Jurkat, Clone E6-1 (cell line): ENCODE measurements around the gene PGLYRP2.
A peak's percentile ranks its signal among the peaks of the same experiment; 100 is the strongest.
"Not testable (repeated sequence)": the region's sequence is repeated elsewhere in the genome, so short reads cannot be mapped to it uniquely, and the experiment has no call there.

Experiments used
- DNase-seq: peaks from one replicate; pipeline ENCODE4 v3.0.0-alpha.2; 2011; ENCODE audit warnings: low read depth, low spot score
- H3K4me3 ChIP-seq: 2 replicates; pipeline ENCODE4 v1.5.1; 2011; ENCODE audit warnings: mild to moderate bottlenecking, low read length, control low read depth, moderate library complexity

Gene PGLYRP2

GRCh38 chr19:15498156-15498858 is 19.0 kb upstream of the PGLYRP2 start:
- no peak for DNase-seq
- no peak overlapping the region for H3K4me3 ChIP-seq

- no peak for DNase-seq
- no peak overlapping the region for H3K4me3 ChIP-seq
Observed at GRCh38 chr19:15495151-15495550, 15.8 kb upstream of the PGLYRP2 start.

- DNase-seq = no peak
- no peak overlapping the region for H3K4me3 ChIP-seq
Observed at GRCh38 chr19:15488489-15489226, 9.4 kb upstream of the PGLYRP2 start.

- no peak overlapping the region for H3K4me3 ChIP-seq
- no peak for DNase-seq
Observed at GRCh38 chr19:15487038-15487437, 7.7 kb upstream of the PGLYRP2 start.

GRCh38 chr19:15485768-15486167 is 6.5 kb upstream of the PGLYRP2 start:
- H3K4me3 ChIP-seq, DNase-seq: not testable (repeated sequence)

GRCh38 chr19:15480996-15481395 is 1.7 kb upstream of the PGLYRP2 start:
- H3K4me3 ChIP-seq, DNase-seq: not testable (repeated sequence)

- no peak for DNase-seq
- H3K4me3 ChIP-seq = no peak overlapping the region
Observed at GRCh38 chr19:15476325-15476724, 3.0 kb downstream of the PGLYRP2 start.

GRCh38 chr19:15475611-15476010 is 3.7 kb downstream of the PGLYRP2 start:
- DNase-seq = no peak
- no peak overlapping the region for H3K4me3 ChIP-seq

GRCh38 chr19:15475169-15475568 is 4.1 kb downstream of the PGLYRP2 start:
- no peak overlapping the region for H3K4me3 ChIP-seq
- no peak for DNase-seq

- DNase-seq, H3K4me3 ChIP-seq: not testable (repeated sequence)
Observed at GRCh38 chr19:15473821-15474220, 5.5 kb downstream of the PGLYRP2 start.

GRCh38 chr19:15471639-15472101 is 7.6 kb downstream of the PGLYRP2 start:
- no peak for DNase-seq
- H3K4me3 ChIP-seq = no peak overlapping the region

- H3K4me3 ChIP-seq = no peak overlapping the region
- DNase-seq = no peak
Observed at GRCh38 chr19:15469513-15470297, 9.6 kb downstream of the PGLYRP2 start.

GRCh38 chr19:15468675-15469512 is 10.4 kb downstream of the PGLYRP2 start:
- no peak for DNase-seq
- no peak overlapping the region for H3K4me3 ChIP-seq

GRCh38 chr19:15467734-15468214 is 11.5 kb downstream of the PGLYRP2 start:
- no peak overlapping the region for H3K4me3 ChIP-seq
- DNase-seq = no peak

- peak; percentile 98 for DNase-seq
- no peak overlapping the region for H3K4me3 ChIP-seq
Observed at GRCh38 chr19:15466851-15467733, 12.2 kb downstream of the PGLYRP2 start.

- peak within 1 kb of the TSS; percentile 77 for H3K4me3 ChIP-seq
- DNase-seq = peak; percentile 69
Observed at GRCh38 chr19:15464394-15465385, 14.6 kb downstream of the PGLYRP2 start, which contains the start of gene RASAL3. Gene RASAL3 (minus strand): TSS chr19:15464544. CDS start chr19:15464358, 186 bp downstream.
